T-helper 2 cell (primary cell): ENCODE results near the gene SOCS6.

ENCODE experiments used
- DNase-seq, 5 experiments: peaks; one replicate each; pipeline versions ENCODE4 v3.0.0 to v3.0.0-alpha.2; 2012 to 2022

The SOCS6 gene

DNA sequence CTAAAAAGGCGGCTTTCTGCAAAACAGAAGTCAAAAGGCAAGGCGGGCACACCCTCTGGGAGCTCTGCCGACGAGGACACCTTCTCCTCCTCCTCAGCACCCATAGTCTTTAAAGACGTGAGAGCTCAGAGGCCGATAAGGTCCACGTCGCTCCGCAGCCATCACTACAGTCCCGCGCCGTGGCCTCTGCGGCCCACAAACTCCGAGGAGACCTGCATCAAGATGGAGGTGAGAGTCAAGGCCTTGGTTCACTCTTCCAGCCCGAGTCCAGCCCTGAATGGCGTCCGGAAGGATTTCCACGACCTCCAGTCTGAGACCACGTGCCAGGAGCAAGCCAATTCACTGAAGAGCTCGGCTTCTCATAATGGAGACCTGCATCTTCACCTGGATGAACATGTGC is 36.1 kb downstream of the SOCS6 start:
- no peak for DNase-seq

DNA sequence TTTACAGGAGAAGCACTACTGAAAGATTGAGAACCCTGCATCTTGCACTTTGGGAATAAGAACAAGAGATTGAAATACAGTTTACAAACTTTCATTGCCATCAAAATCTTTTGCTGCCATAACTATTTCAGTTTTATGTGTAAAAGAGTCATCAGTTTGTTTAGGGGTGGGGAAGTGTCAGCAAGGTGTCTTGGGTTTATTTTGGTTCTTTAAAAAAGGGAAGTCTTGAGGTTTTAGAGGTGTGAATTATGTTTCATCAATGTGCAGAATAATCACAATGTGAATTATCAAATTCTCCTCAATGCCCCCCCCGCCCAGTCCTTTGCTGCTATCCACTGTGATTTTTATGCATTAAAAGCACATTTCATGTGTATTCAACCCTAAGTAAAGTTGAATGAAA is 37.4 kb downstream of the SOCS6 start:
- no peak for DNase-seq

GRCh38 chr18:70328169-70328568 is 39.3 kb downstream of the SOCS6 start:
- DNase-seq: no peak

DNA sequence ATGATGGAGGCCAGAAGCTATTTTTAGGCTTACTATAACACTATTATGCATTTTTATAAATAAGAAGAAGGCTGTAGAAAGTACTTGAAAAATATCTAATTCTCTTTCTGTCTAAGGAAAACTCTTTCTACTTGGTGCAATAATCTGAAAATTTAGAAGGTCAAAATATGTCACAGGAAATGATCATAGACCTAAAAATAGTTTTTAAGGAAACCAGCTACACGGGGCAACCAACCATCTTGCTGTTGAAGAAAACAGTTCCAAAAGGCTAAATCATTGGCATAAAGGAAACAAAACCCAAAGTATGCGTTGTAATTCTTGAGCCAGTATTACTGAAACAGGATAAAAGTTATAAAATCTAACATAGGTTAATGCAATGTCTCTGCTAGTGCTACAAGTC is 40.2 kb downstream of the SOCS6 start:
- no peak for DNase-seq

DNA sequence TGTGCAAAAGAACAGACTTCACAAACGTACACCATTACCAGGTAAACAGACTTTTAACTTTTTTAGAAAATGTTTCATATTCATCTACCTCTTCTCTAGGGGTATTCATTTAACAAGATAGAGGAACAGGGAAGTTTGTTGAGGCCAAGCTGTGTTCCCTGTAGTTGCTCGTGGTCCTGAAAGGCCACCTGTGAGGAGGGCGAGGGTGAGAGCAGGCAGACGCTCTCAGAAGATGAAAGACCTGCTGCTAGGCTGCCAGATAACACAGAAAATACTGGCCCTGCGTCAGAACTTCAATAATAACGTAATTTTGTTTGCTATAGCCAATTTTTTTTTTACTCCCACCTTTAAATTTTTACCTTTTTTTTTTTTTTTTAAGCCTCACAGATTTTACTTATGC is 42.0 kb downstream of the SOCS6 start:
- DNase-seq: no peak

GRCh38 chr18:70331456-70332097 is 42.7 kb downstream of the SOCS6 start:
- DNase-seq: no peak

GRCh38 chr18:70332694-70333093 is 43.8 kb downstream of the SOCS6 start:
- no peak for DNase-seq

- DNase-seq: no peak
These were observed 44.5 kb downstream of the SOCS6 start for GRCh38 chr18:70333316-70333715.

DNA sequence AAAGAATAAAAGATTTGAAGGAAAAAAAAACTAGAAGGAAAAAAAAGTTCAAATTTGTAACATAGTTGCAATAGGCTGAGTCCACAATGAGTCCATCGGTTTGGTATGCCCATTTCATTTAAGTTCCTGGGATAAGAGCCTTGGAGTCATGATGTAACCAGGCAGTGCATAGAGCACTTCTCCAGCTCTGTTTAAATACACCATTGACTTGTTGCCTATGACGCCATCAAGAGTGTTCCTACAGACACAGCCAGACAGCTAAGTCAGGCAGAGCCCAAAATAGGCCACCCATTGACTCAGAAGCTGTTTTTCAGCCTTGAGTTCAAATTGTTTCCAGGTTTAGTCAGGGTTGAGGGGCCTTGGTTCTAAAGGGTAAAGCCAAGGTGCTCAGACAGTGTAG is 44.9 kb downstream of the SOCS6 start:
- DNase-seq: no peak

DNA sequence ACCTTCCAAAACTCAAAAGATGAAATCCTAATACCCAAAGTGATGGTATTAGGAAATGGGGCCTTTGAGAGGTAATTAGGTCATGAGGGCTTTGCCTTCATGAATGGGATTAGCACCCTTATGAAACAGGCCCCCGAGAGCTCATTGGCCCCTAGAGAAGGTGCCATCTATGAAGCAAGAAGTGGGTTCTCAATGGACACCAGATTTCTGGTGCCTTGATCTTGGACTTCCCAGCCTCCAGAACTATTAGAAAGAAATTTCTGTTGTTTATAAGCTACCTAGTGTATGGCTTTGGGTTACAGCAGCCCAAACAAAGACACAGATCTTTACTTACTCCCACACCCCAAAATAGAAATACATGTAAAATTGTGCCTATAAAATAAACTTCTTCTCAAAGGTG is 45.4 kb downstream of the SOCS6 start:
- DNase-seq: no peak

- DNase-seq: no peak
These were observed 46.0 kb downstream of the SOCS6 start for GRCh38 chr18:70334728-70335329.

DNA sequence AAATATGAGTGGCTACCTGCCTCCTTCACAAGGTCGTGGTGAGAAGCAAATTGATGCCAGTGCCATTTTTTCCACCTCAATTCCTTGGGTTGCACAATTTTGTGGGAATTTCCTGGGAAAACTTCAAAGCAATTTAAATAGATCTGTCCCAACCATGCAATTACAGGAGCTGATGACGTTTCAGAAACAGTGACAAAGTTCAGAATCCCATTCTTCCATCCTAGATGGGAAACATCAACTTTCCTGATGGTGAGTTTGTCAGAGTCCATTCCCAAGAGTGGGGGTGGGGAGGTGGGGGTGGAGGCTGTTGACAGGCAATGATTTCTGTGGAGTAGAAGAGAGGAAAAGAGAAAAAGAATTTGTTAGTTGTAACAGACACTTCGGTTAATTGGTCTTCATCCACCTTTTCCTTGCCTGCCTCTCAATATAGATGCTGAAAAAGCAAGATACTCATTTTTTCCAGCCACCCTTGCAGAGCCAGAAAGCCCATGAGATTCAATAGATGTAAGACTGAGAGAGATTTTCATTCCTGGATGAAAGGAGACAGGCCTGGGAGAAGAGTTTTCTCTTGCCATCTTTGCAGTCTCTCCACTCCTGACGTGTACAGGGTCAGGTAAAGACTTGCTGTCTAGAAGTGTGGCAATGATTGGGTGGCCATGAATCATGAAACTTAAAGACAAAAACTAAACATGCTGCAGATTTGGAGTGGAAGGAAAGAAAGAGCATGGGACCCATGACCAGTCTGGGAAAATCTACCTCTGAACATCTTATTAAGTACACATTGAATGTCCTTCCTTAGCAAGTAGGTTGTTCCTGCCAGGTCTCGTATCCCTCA is 47.3 kb downstream of the SOCS6 start:
- no peak for DNase-seq

DNA sequence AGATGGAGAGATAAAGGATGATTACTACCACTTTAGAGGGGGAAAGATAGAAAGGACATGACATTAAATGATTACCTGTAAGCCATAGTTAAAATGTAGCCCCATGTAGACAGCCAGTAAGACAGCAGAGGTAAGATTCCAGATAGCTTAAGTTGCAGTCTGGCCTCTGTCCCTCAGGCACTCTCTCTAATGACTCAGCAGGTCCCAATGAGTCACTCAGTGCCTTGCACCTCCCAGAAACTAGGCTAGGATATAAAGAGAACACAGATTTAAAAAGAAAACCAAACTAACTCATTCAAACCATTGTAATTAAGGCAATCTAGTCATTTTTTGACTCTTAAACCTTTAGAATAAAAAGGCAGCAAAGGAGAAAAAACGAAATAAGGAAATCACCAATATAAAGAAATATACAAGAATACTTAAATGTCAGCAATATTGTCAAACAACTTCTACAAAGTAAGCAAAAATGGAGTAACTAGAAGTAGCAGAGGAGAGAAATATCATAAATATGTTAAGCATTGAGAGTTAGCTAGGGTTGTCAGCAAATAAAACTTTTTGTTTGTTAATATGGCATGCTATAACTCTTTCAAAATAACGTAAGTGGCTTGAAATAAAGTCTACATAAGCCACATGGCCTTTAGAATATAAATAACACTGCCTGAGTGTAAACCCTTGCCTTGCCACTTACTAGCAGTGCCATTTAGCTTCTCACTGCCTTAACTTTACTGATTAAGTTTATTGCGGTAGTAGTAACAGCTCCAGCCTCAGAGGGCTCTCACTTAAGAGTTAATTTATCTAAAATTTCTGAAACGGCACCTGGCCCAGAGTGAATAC is 48.5 kb downstream of the SOCS6 start:
- no peak for DNase-seq

DNA sequence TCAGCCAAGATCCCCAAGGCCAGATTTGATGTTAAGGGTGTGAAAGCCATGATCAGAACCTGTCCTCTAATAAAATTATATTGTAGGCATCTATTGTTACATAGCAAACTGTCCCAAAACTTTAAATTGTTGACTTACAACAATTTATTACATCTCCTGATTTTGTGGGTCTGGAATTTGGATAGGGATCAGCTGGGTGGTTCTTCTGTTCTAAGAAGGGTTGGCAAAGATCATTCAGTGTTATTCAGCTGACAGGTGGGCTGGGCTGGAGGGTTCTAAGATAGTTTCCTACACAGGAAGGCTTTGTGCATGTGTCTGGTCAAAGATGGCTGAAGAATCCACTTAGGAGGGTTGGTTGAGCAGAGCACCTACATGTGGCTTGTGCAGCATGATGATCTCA is 50.0 kb downstream of the SOCS6 start:
- no peak for DNase-seq

DNA sequence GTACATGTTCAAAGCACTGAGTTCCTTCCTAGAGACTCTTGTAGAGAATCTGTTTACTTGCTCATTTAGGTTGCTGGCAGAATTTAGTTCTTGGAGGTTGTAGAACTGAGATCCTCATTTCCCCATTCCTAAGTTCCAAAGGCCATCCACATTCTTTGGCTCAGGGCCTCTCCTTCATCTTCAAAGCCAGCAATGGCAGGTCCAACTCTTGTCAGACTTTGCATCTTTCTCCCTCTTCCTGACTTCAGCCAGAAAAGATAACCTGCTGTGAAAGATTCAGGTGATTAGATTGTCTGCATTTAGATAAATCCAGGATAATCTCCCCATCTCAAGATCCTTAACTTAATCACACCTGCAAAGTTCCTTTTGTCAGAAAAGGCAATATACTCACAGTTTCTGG is 51.1 kb downstream of the SOCS6 start:
- no peak for DNase-seq

DNA sequence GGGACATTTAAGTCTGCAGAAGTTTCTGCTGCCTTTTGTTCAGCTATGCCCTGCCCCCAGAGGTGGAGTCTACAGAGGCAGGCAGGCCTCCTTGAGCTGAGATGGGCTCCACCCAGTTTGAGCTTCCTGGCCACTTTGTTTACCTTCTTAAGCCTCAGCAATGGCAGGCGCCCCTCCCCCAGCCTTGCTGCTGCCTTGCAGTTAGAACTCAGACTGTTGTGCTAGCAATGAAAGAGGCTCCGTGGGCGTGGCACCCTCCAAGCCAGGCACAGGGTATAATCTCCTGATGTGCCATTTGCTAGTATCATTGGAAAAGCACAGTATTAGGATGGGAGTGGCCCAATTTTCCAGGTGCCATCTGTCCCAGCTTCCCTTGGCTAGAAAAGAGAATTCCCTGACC is 59.6 kb downstream of the SOCS6 start:
- DNase-seq: peak in 1 of 5 experiments; percentile 39

GRCh38 chr18:70349316-70349715 is 60.5 kb downstream of the SOCS6 start:
- no peak for DNase-seq

- no peak for DNase-seq
These were observed 65.2 kb downstream of the SOCS6 start for GRCh38 chr18:70354080-70354479.

GRCh38 chr18:70354771-70355170 is 65.9 kb downstream of the SOCS6 start:
- no peak for DNase-seq

- no peak for DNase-seq
These were observed 67.0 kb downstream of the SOCS6 start for GRCh38 chr18:70355620-70356385.

- peak in 1 of 5 experiments; percentile 12 for DNase-seq
These were observed 69.2 kb downstream of the SOCS6 start for GRCh38 chr18:70358105-70358406.

GRCh38 chr18:70359071-70359470 is 70.2 kb downstream of the SOCS6 start:
- DNase-seq: no peak

DNA sequence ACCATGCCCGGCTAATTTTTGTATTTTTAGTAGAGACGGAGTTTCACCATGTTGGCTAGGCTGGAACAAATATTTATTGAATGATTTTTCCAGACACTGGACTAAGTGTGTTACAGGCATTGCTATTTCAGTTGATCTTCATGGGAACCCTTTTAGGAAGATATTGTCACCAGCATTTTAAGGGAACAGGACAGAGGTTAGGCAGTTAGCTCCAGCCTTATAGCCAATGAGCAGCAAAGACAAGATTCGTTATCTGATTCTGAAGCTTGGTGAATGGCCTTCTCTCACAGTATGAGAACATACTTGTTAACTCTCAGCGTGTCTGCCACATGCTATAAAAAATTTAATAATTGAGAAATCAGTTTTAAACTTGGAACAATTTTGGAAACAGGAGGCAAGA is 73.4 kb downstream of the SOCS6 start:
- no peak for DNase-seq
